ENCODE results near the gene NOG. TPM values are rescaled to one million over a fixed set of nuclear protein-coding genes. Genes with fewer than 3 reads are reported as not detected.

The NOG gene
- total RNA-seq, 6 experiments from 2014 or later, result 0.11 to 0.29 TPM; not detected in 4

- H3K36me3 ChIP-seq, result no peaks in the 10 kb centered on the region
- H3K27ac ChIP-seq, result no peak overlapping the region
- TF ChIP-seq, protein P1, sequence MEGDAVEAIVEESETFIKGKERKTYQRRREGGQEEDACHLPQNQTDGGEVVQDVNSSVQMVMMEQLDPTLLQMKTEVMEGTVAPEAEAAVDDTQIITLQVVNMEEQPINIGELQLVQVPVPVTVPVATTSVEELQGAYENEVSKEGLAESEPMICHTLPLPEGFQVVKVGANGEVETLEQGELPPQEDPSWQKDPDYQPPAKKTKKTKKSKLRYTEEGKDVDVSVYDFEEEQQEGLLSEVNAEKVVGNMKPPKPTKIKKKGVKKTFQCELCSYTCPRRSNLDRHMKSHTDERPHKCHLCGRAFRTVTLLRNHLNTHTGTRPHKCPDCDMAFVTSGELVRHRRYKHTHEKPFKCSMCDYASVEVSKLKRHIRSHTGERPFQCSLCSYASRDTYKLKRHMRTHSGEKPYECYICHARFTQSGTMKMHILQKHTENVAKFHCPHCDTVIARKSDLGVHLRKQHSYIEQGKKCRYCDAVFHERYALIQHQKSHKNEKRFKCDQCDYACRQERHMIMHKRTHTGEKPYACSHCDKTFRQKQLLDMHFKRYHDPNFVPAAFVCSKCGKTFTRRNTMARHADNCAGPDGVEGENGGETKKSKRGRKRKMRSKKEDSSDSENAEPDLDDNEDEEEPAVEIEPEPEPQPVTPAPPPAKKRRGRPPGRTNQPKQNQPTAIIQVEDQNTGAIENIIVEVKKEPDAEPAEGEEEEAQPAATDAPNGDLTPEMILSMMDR (IDR thresholded peaks at IDR 0.05), result no peak
- TF ChIP-seq POLR2A (IDR thresholded peaks at IDR 0.05), result no peak
- no peak overlapping the region for H3K4me3 ChIP-seq
- H3K27me3 ChIP-seq, result no peaks in the 10 kb centered on the region
- no peak for ATAC-seq
- no peaks in the 10 kb centered on the region for H3K4me1 ChIP-seq
- DNase-seq, result no peak
- WGBS (ENCODE audit: insufficient coverage, low coverage, low lambda C conversion rate, missing lambda C conversion rate), result 29% methylated on average over 3 of the region's 6 CpGs
- intact Hi-C loops (cut with DNase I), result no loop called here
- no peaks in the 10 kb centered on the region for H3K9me3 ChIP-seq
These were observed 46.0 kb downstream of the NOG start for GRCh38 chr17:56639517-56639916.

DNA sequence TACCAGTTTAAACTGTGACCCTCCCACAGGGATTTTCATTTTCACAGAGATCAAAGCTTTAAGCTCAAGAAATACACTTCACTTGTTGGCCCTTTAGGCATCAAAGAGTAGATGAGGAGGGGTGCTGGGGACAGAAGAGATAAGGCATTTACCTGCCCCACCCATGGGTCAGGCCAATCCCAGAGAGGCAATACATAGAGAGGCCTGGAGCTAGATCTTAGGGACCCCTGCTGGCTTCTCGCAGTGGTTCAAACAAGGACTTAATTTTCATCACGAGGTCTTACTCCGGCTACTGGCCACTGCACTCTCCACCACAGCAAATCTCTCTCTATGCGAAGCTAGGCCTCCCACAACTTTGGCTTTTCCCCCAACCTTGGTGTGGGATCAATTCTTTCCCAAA is 46.6 kb downstream of the NOG start:
- Histone ChIP-seq H3K4me1 (no peaks in the 10 kb centered on the region), H3K9me3 (no peaks in the 10 kb centered on the region), H3K36me3 (no peaks in the 10 kb centered on the region), H3K4me3 (no peak overlapping the region), H3K27me3 (no peaks in the 10 kb centered on the region), H3K27ac (no peak overlapping the region)
- DNase-seq (no peak), ATAC-seq (no peak)
- no CpG with 5 or more reads among the region's 4 CpGs for WGBS (ENCODE audit: insufficient coverage, low coverage, low lambda C conversion rate, missing lambda C conversion rate)
- TF ChIP-seq POLR2A (IDR thresholded peaks at IDR 0.05), result no peak
- TF ChIP-seq, protein P1 (IDR thresholded peaks at IDR 0.05), result no peak
- intact Hi-C loops (cut with DNase I), result no loop called here

GRCh38 chr17:56641373-56641772 is 47.9 kb downstream of the NOG start:
- no peak for TF ChIP-seq POLR2A (IDR thresholded peaks at IDR 0.05)
- TF ChIP-seq, protein P1 (IDR thresholded peaks at IDR 0.05), result no peak
- Histone ChIP-seq H3K27ac (no peak overlapping the region), H3K9me3 (no peaks in the 10 kb centered on the region), H3K27me3 (no peaks in the 10 kb centered on the region), H3K4me3 (no peak overlapping the region), H3K4me1 (no peaks in the 10 kb centered on the region), H3K36me3 (no peaks in the 10 kb centered on the region)
- ATAC-seq, result no peak
- DNase-seq, result no peak
- intact Hi-C loops (cut with DNase I), result no loop called here

- TF ChIP-seq POLR2A (IDR thresholded peaks at IDR 0.05), result no peak
- TF ChIP-seq, protein P1 (IDR thresholded peaks at IDR 0.05), result no peak
- DNase-seq, result no peak
- H3K27me3 ChIP-seq, result no peaks in the 10 kb centered on the region
- H3K4me1 ChIP-seq, result no peaks in the 10 kb centered on the region
- no peaks in the 10 kb centered on the region for H3K36me3 ChIP-seq
- ATAC-seq, result peak in 1 of 4 donors; percentile 27
- intact Hi-C loops (cut with DNase I), result no loop called here
- no peaks in the 10 kb centered on the region for H3K9me3 ChIP-seq
- WGBS (ENCODE audit: insufficient coverage, low coverage, low lambda C conversion rate, missing lambda C conversion rate), result 31% methylated on average over 2 of the region's 2 CpGs
- H3K4me3 ChIP-seq, result no peak overlapping the region
- H3K27ac ChIP-seq, result no peak overlapping the region
These were observed 48.4 kb downstream of the NOG start for GRCh38 chr17:56641894-56642293.

GRCh38 chr17:56642424-56642823 is 48.9 kb downstream of the NOG start:
- Histone ChIP-seq H3K27me3 (no peaks in the 10 kb centered on the region), H3K36me3 (no peaks in the 10 kb centered on the region), H3K4me1 (no peaks in the 10 kb centered on the region), H3K27ac (no peak overlapping the region), H3K9me3 (no peaks in the 10 kb centered on the region), H3K4me3 (no peak overlapping the region)
- whole genome bisulfite sequencing (ENCODE audit: insufficient coverage, low coverage, low lambda C conversion rate, missing lambda C conversion rate), result 50% methylated on average over 3 of the region's 3 CpGs
- intact Hi-C loops (cut with DNase I), result no loop called here
- ATAC-seq (no peak), DNase-seq (no peak)
- TF ChIP-seq POLR2A (IDR thresholded peaks at IDR 0.05), result no peak
- TF ChIP-seq, protein P1 (IDR thresholded peaks at IDR 0.05), result no peak
